Measurements from ENCODE around the gene FARP1. TPM values are rescaled to one million over a fixed set of nuclear protein-coding genes. Genes with fewer than 3 reads are reported as not detected.

Gene FARP1
- total RNA-seq, 5 donors from 2014 or later (not counting 1 experiment from before 2014, with no cell fraction given), result 0.51 to 2.0 (median 1.0) TPM

- no peaks in the 10 kb centered on the region for H3K9me3 ChIP-seq
- no peak overlapping the region for H3K4me3 ChIP-seq (ENCODE audit: control insufficient read depth in 1 of 2, extremely low read depth in 1 of 2, low read length in 1 of 2)
- H3K4me1 ChIP-seq (ENCODE audit: control insufficient read depth in 1 of 2, extremely low read depth in 1 of 2, insufficient read depth in 2 of 2, low read length in 2 of 2), result no peaks in the 10 kb centered on the region
- H3K36me3 ChIP-seq (ENCODE audit: control insufficient read depth in 2 of 2, extremely low read depth in 1 of 2, insufficient read depth in 1 of 2, low read length in 1 of 2), result no peaks in the 10 kb centered on the region
- Mint-ChIP-seq H3K27me3 (no peaks in the 10 kb centered on the region), H3K4me3 (no peak overlapping the region), H3K4me1 (no peaks in the 10 kb centered on the region), H3K9me3 (no peaks in the 10 kb centered on the region), H3K27ac (no peak overlapping the region), H3K36me3 (no peaks in the 10 kb centered on the region)
- H3K27ac ChIP-seq (ENCODE audit: low read length), result no peak overlapping the region
- H3K27me3 ChIP-seq (replicated peaks in 1 of 2; ENCODE audit: control insufficient read depth in 2 of 2, extremely low read depth in 1 of 2, insufficient read depth in 2 of 2, low read length in 1 of 2), result peaks cover 0 to 2% of the 10 kb centered on the region in 2 experiments
- 87% methylated on average over 4 of the region's 5 CpGs for WGBS (ENCODE audit: insufficient coverage)
- DNase-seq (no peak), ATAC-seq (replicated peaks in 1 of 4) (no peak)
- ChIA-PET CTCF (interaction anchor here in 1 of 2 donors (0.6 kb wide), 1 partner anchor 42 kb away, joined by 5 read pairs; no protein-coding TSS in a partner anchor), POLR2A (interaction anchor here in 1 of 2 donors (0.6 kb wide), 1 partner anchor 34 kb away, joined by 5 read pairs; no protein-coding TSS in a partner anchor)
Measured at GRCh38 chr13:98262292-98262691, 119.4 kb downstream of the FARP1 start.

DNA sequence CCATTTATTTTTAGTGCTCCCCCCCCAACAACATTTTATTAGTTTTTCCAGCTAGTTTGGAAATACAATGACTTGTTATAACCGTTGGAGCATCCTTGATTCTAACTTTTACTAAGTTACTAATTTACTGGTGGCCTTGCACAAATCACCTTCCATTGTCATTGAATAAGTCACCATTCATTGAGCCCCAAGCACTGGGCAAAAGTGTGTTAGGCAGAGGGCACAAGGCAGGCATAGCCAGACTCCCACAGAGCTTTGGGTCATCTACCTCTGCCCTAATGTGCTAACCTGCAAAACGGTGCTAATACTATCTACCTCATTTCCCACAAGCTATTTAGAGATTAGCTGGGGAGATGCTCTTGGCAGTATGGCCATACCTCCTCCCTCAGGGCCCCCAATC, 120.9 kb downstream of the FARP1 start:
- WGBS (ENCODE audit: insufficient coverage), result no CpG with 5 or more reads among the region's 2 CpGs
- Mint-ChIP-seq H3K36me3 (no peaks in the 10 kb centered on the region), H3K4me3 (no peak overlapping the region), H3K27ac (no peak overlapping the region), H3K9me3 (no peaks in the 10 kb centered on the region), H3K27me3 (no peaks in the 10 kb centered on the region), H3K4me1 (no peaks in the 10 kb centered on the region)
- ChIA-PET CTCF (no interaction called here), POLR2A (no interaction called here)
- H3K27me3 ChIP-seq (replicated peaks in 1 of 2; ENCODE audit: control insufficient read depth in 2 of 2, extremely low read depth in 1 of 2, insufficient read depth in 2 of 2, low read length in 1 of 2), result peaks cover 0 to 3% of the 10 kb centered on the region in 2 experiments
- H3K36me3 ChIP-seq (ENCODE audit: control insufficient read depth in 2 of 2, extremely low read depth in 1 of 2, insufficient read depth in 1 of 2, low read length in 1 of 2), result no peaks in the 10 kb centered on the region
- H3K4me1 ChIP-seq (ENCODE audit: control insufficient read depth in 1 of 2, extremely low read depth in 1 of 2, insufficient read depth in 2 of 2, low read length in 2 of 2), result no peaks in the 10 kb centered on the region
- DNase-seq, result no peak
- no peaks in the 10 kb centered on the region for H3K9me3 ChIP-seq
- no peak for ATAC-seq (replicated peaks in 1 of 4)
- H3K27ac ChIP-seq (ENCODE audit: low read length), result no peak overlapping the region
- H3K4me3 ChIP-seq (ENCODE audit: control insufficient read depth in 1 of 2, extremely low read depth in 1 of 2, low read length in 1 of 2), result no peak overlapping the region

DNA sequence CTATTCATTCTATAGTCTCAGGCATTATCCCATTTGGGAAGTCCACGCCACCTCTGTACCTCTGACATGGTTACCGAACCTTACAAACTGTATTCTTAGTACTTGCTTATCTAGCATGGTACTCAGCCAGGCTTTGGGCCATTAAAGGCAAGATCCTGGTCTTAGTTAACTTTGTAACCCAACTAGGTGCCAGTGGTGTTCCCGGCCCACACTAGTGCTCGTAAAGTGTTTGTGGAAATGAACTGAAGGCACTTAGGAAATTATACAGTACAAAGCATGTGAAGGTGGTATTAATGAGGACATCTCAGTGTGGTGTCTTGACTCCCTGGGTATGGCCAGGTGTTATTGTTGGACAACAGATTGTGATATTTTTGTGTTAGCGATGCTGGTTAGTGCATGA, 122.0 kb downstream of the FARP1 start:
- Histone ChIP-seq H3K27me3 (replicated peaks in 1 of 2; ENCODE audit: control insufficient read depth in 2 of 2, extremely low read depth in 1 of 2, insufficient read depth in 2 of 2, low read length in 1 of 2) (peaks cover 0 to 3% of the 10 kb centered on the region in 2 experiments), H3K27ac (ENCODE audit: low read length) (no peak overlapping the region), H3K36me3 (ENCODE audit: control insufficient read depth in 2 of 2, extremely low read depth in 1 of 2, insufficient read depth in 1 of 2, low read length in 1 of 2) (no peaks in the 10 kb centered on the region), H3K4me1 (ENCODE audit: control insufficient read depth in 1 of 2, extremely low read depth in 1 of 2, insufficient read depth in 2 of 2, low read length in 2 of 2) (no peaks in the 10 kb centered on the region), H3K9me3 (no peaks in the 10 kb centered on the region), H3K4me3 (ENCODE audit: control insufficient read depth in 1 of 2, extremely low read depth in 1 of 2, low read length in 1 of 2) (no peak overlapping the region)
- Mint-ChIP-seq H3K9me3 (no peaks in the 10 kb centered on the region), H3K27ac (no peak overlapping the region), H3K4me1 (no peaks in the 10 kb centered on the region), H3K36me3 (no peaks in the 10 kb centered on the region), H3K27me3 (no peaks in the 10 kb centered on the region), H3K4me3 (no peak overlapping the region)
- 83% methylated on average over 2 of the region's 5 CpGs for WGBS (ENCODE audit: insufficient coverage)
- ATAC-seq (replicated peaks in 1 of 4) (no peak), DNase-seq (no peak)
- ChIA-PET POLR2A (no interaction called here), CTCF (no interaction called here)

DNA sequence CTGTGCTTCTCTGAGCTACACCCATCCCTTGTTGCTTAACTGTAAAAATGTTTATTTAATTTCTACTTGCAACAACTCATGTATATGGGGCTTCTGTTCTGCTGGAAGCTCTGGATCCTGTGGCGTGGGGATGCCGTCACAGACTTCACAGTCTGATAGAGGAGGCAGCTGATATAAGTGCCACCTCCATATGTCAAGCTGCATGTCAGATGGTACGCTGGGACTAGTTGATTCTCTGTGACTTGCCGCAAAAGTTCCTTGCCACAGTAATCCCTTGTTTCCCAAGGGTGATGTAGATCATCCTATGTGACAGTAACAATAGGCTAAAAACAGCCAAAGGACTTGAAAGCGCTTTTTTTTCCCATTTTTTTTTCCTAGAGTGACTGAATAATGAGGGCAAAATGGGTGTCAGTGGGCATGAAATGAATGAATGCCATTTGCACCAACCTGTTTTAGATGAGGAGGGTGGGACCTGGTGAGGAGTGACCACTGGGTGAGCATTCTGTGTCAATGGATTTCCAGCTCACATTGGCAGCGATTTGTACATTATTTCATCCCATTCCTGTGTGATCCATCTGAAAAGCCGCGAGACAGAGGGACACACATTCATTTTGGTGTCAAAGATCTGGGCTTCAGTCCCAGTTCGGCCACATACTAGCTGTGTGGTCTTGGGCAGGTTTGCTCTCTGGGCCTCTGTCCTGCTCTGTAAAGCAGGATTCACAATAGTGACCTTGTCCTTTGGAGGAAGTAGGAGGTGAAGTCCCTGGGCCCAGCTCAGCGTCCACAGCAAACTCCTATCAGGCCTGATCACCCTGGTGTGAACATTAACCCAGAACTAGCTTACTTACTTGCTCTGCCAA, 123.0 kb downstream of the FARP1 start:
- Mint-ChIP-seq H3K4me1 (no peaks in the 10 kb centered on the region), H3K9me3 (no peaks in the 10 kb centered on the region), H3K27me3 (peaks cover 0 to 3% of the 10 kb centered on the region in 2 donors), H3K27ac (no peak overlapping the region), H3K36me3 (no peaks in the 10 kb centered on the region), H3K4me3 (no peak overlapping the region)
- Histone ChIP-seq H3K4me1 (ENCODE audit: control insufficient read depth in 1 of 2, extremely low read depth in 1 of 2, insufficient read depth in 2 of 2, low read length in 2 of 2) (no peaks in the 10 kb centered on the region), H3K27ac (ENCODE audit: low read length) (no peak overlapping the region), H3K36me3 (ENCODE audit: control insufficient read depth in 2 of 2, extremely low read depth in 1 of 2, insufficient read depth in 1 of 2, low read length in 1 of 2) (no peaks in the 10 kb centered on the region), H3K9me3 (no peaks in the 10 kb centered on the region), H3K27me3 (replicated peaks in 1 of 2; ENCODE audit: control insufficient read depth in 2 of 2, extremely low read depth in 1 of 2, insufficient read depth in 2 of 2, low read length in 1 of 2) (peaks cover 0 to 3% of the 10 kb centered on the region in 2 experiments), H3K4me3 (ENCODE audit: control insufficient read depth in 1 of 2, extremely low read depth in 1 of 2, low read length in 1 of 2) (no peak overlapping the region)
- CTCF ChIA-PET, result no interaction called here
- DNase-seq, result no peak
- POLR2A ChIA-PET, result no interaction called here
- WGBS (ENCODE audit: insufficient coverage), result 82% methylated on average over 8 of the region's 10 CpGs
- no peak for ATAC-seq (replicated peaks in 1 of 4)

DNA sequence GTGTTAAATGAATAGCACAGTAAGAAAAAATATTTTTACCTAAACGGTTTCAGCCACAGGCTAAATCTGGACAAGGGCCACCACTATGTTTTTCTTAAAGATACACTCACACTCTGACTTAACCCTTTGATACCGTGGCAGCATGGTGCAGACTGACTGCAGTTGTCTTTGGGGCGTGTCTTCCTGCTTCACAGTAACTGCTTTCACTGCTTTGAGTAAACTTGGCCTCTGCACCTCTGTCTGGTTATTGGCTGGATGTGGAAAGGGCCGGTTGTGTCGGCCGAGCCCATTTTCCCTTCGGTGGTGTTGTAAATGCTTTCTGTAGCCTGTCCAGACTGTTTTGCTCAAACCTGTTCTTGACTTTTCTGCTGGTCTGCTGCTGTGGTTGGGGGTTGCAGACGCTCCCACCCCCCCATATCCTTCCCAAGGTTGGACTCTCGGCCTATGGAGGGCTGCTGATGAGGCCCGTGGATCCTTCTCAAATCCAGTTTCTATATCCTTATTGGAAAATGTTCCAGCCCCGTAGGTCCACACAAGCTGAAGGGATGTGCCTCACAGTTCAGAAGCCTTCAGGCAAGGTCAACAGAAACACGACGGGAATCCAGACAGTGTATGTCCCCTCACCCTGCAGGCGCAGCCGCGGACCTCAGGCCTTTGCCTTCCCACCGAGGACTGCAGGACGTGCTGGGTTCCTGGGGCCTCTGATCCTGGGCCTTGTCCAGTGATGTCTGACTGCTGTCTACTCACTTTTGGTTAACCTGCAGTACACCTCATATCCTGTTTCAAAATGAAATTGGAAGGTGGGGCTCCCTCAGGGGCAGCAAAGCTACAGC, 124.4 kb downstream of the FARP1 start:
- H3K27ac Mint-ChIP-seq, result no peak overlapping the region
- no peaks in the 10 kb centered on the region for H3K36me3 Mint-ChIP-seq
- ATAC-seq (replicated peaks in 1 of 4) (no peak), DNase-seq (no peak)
- H3K4me3 Mint-ChIP-seq, result no peak overlapping the region
- H3K9me3 ChIP-seq, result no peaks in the 10 kb centered on the region
- POLR2A ChIA-PET, result no interaction called here
- CTCF ChIA-PET, result no interaction called here
- H3K4me1 ChIP-seq (ENCODE audit: control insufficient read depth in 1 of 2, extremely low read depth in 1 of 2, insufficient read depth in 2 of 2, low read length in 2 of 2), result no peaks in the 10 kb centered on the region
- H3K27ac ChIP-seq (ENCODE audit: low read length), result no peak overlapping the region
- no peaks in the 10 kb centered on the region for H3K9me3 Mint-ChIP-seq
- no peak overlapping the region for H3K4me3 ChIP-seq (ENCODE audit: control insufficient read depth in 1 of 2, extremely low read depth in 1 of 2, low read length in 1 of 2)
- H3K4me1 Mint-ChIP-seq, result no peaks in the 10 kb centered on the region
- 81% methylated on average over 11 of the region's 18 CpGs for WGBS (ENCODE audit: insufficient coverage)
- H3K27me3 ChIP-seq (replicated peaks in 1 of 2; ENCODE audit: control insufficient read depth in 2 of 2, extremely low read depth in 1 of 2, insufficient read depth in 2 of 2, low read length in 1 of 2), result peaks cover 0 to 3% of the 10 kb centered on the region in 2 experiments
- H3K36me3 ChIP-seq (ENCODE audit: control insufficient read depth in 2 of 2, extremely low read depth in 1 of 2, insufficient read depth in 1 of 2, low read length in 1 of 2), result no peaks in the 10 kb centered on the region
- peaks cover 2 to 4% of the 10 kb centered on the region in 2 donors for H3K27me3 Mint-ChIP-seq

DNA sequence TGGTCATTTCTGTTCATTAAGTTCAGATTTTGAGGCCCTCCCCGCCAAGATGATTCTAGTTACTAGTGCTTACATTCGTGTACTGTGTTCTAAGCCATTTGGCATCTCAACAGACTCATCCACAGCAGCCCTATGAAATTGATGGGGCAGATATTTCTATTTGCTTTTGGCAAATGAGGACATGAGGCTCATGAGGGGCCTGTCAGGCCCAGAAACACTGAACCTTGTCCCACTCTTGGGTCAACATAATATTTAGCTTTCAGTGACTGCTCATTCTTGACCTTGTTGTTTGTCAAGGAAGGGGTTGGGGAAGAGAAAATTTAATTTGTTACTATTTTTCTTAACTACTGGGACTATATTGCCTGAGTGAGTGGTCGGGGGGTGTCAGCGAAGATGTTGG, 126.5 kb downstream of the FARP1 start:
- no peaks in the 10 kb centered on the region for H3K4me1 Mint-ChIP-seq
- DNase-seq (no peak), ATAC-seq (replicated peaks in 1 of 4) (no peak)
- H3K9me3 Mint-ChIP-seq, result no peaks in the 10 kb centered on the region
- H3K27ac Mint-ChIP-seq, result no peak overlapping the region
- ChIA-PET POLR2A (no interaction called here), CTCF (no interaction called here)
- WGBS (ENCODE audit: insufficient coverage), result 77% methylated on average over 3 of the region's 4 CpGs
- no peaks in the 10 kb centered on the region for H3K36me3 Mint-ChIP-seq
- peaks cover 5 to 12% of the 10 kb centered on the region in 2 donors for H3K27me3 Mint-ChIP-seq
- no peak overlapping the region for H3K4me3 Mint-ChIP-seq
- H3K27me3 ChIP-seq (replicated peaks in 1 of 2; ENCODE audit: control insufficient read depth in 2 of 2, extremely low read depth in 1 of 2, insufficient read depth in 2 of 2, low read length in 1 of 2), result peaks cover 0 to 3% of the 10 kb centered on the region in 2 experiments
- no peaks in the 10 kb centered on the region for H3K4me1 ChIP-seq (ENCODE audit: control insufficient read depth in 1 of 2, extremely low read depth in 1 of 2, insufficient read depth in 2 of 2, low read length in 2 of 2)
- H3K27ac ChIP-seq (ENCODE audit: low read length), result no peak overlapping the region
- no peaks in the 10 kb centered on the region for H3K36me3 ChIP-seq (ENCODE audit: control insufficient read depth in 2 of 2, extremely low read depth in 1 of 2, insufficient read depth in 1 of 2, low read length in 1 of 2)
- no peak overlapping the region for H3K4me3 ChIP-seq (ENCODE audit: control insufficient read depth in 1 of 2, extremely low read depth in 1 of 2, low read length in 1 of 2)
- no peaks in the 10 kb centered on the region for H3K9me3 ChIP-seq

All from T-cell (primary cell).